ENCODE data around the gene EEF1A2.

Gene EEF1A2

DNA sequence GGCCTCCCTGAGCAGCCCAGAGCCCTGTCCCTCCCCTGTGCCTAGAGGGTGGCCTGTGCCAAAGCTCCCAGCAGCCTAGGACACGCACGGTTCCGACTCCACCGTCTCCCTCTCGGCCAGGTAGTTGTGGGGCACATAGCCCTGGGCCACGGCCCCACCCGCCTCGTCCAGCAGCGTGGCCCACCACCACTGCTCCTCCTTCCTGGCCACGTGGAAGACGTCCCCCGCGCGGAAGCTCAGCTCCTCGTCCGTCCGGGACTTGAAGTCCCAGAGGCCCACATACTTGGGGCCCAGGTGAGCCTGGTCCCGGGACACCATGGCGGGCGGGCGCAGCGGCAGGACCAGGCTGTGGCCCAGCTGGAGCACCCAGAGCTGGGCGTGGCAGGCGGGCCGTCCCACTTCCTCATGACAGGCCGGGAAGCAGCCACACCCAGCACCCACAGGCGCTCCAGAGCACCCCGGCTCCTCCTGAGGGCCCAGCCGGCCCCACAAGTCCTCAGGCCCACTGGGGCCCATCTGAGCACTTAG lies 38.2 kb upstream of the EEF1A2 start, which contains the start of gene PTK6:
Gene PTK6 (minus strand): TSS at position 380 of the 528 bp plus-strand sequence. CDS start 62 bp downstream, at position 318.
- DNase-seq (ENCODE audit: low spot score) = no peak

DNA sequence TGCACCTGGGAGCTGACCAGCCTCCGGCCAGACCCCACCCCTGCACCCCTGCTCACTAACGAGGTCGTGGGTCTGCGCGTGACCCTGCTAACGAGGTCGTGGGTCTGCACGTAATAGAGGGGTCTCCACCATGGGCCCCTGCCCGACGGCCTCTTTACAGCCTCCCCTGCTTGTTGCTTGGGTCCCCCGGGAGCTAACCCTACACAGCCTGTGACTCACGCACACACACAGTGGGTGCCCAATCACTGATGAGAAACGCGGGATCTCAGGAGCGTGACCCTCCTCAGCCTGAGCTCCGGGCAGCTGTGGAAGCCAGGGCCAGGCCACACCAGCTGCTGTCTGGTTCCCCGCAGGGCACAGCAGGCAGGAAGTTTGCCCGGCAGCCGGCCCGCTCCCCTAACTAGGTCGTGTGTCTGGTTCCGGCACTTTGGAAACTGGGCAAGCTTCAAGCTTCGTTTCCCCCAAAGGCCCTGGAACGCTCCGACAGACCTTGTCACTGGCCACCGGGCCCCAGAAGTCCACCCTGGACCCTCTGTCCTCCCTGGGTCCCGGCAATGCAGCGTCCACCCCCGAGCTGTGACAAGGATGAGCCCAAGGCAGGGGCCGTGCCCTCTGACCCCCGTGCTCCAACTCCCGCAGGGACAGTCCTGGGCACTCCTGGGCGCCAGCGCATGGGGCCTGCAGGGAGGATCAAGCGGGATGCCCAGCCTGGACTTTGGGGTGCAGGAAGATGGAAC lies 37.5 kb upstream of the EEF1A2 start:
- no peak for DNase-seq (ENCODE audit: low spot score)

- no peak for DNase-seq (ENCODE audit: low spot score)
Measured at GRCh38 chr20:63534831-63535651, 36.2 kb upstream of the EEF1A2 start.

DNA sequence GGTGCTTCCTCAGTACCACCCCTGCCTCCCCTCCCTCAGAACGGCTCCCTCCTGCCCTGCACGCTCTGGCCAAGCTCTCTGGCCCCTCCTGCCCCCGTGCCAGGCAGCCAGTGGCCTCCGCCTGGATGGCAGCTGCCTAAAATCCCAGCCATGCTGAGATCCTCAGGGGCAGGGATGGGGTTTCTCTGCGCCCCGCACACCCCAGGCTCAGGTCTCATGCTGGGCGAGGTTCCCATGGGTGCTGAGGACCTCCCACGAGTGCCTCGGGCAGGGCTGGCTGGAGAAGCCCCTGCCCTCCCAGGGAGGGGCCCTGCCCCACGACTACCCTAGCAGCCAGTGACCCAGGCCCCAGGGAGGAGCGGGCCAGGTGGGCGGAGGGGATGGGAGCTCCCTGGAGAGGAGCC lies 35.5 kb upstream of the EEF1A2 start:
- DNase-seq (ENCODE audit: low spot score) = no peak

- no peak for DNase-seq (ENCODE audit: low spot score)
Measured at GRCh38 chr20:63533871-63534393, 35.0 kb upstream of the EEF1A2 start.

GRCh38 chr20:63533388-63533787 lies 34.5 kb upstream of the EEF1A2 start:
- no peak for DNase-seq (ENCODE audit: low spot score)

GRCh38 chr20:63532449-63532971 lies 33.6 kb upstream of the EEF1A2 start:
- DNase-seq (ENCODE audit: low spot score) = no peak

- no peak for DNase-seq (ENCODE audit: low spot score)
Measured at GRCh38 chr20:63531686-63532448, 33.0 kb upstream of the EEF1A2 start.

DNA sequence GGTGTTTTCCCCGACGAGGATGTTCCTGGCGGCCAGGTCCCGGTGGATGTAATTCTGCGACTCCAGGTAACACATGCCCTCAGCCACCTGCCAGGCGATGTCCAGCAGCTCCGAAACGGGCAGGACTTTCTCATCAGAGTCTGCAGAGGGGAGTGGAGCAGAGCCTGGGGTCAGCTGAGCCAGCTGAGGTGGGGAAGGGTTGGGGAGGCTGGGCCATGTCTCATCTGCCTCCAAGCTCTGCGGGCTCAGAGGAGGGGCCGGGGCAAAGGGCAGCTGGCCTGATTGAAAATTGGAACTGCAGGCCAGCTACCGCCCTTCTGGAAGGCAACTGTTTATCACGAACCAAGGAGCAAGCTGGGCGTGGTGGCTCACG lies 31.9 kb upstream of the EEF1A2 start:
- DNase-seq (ENCODE audit: low spot score) = no peak

DNA sequence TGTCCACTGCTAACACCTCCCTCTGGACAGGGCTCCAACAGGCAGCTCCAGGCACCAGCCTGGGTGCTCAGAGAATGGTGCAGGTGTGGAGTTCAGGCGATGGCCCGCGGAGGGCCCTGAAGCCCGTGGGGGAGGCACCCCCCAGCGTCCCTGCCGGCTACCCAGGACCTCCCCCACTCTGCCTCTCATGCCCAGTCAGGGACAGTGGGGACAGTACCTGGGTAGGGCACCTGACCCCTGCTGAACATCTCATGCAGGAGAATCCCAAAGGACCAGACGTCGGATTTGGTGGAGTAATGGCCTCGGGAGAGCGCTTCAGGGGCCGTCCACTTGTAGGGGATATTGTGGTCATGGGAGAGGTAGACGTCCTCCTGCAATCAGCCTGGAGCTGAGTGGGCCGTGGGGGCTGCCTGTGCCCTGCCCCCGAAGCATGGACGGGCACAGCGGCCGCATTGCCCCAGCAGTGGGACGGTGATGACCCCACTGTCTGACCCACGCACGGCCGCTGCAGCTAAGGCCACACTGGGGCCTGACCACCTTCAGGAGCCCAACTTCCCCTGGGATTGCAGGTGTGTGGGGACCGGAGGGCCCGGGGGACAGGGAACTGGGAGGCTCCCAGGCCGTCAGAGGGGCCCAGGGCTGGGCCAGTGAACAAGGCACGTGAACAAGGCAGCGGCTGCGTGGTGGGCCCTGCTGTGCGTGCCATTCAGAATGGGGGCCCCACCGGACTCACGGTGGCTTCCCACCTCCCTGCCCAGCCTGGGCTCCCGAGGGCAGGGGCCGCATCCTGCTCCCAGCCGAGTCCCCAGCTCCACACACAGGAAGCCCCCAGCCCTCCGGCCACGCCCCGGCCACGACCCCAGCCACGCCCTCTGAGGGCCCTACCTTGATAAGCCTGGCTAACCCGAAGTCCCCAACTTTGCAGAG lies 31.2 kb upstream of the EEF1A2 start:
- DNase-seq (ENCODE audit: low spot score) = no peak

GRCh38 chr20:63529180-63529860 lies 30.4 kb upstream of the EEF1A2 start:
- no peak for DNase-seq (ENCODE audit: low spot score)

GRCh38 chr20:63527184-63527583 lies 28.3 kb upstream of the EEF1A2 start:
- no peak for DNase-seq (ENCODE audit: low spot score)

GRCh38 chr20:63525971-63526370 lies 27.1 kb upstream of the EEF1A2 start:
- no peak for DNase-seq (ENCODE audit: low spot score)

DNA sequence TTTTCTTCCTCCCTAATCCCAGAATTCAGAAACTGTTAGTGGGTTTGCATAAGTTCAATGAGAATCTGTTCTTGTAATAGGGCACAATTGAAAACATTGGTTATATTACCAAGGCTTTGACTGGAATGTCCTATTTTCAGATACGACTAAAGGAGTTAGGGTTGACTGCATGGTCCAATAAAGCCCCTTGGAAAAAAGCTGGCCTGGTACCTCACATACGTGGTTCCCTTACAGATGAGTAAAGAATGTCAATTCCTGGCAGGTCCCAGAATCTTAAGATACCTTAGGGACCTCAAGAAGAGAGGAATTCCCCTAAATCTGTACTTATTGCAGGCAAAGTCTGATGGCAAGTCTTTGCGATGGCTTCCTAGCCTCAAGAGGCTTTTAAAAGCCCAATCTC lies 26.3 kb upstream of the EEF1A2 start:
- DNase-seq (ENCODE audit: low spot score) = no peak

DNA sequence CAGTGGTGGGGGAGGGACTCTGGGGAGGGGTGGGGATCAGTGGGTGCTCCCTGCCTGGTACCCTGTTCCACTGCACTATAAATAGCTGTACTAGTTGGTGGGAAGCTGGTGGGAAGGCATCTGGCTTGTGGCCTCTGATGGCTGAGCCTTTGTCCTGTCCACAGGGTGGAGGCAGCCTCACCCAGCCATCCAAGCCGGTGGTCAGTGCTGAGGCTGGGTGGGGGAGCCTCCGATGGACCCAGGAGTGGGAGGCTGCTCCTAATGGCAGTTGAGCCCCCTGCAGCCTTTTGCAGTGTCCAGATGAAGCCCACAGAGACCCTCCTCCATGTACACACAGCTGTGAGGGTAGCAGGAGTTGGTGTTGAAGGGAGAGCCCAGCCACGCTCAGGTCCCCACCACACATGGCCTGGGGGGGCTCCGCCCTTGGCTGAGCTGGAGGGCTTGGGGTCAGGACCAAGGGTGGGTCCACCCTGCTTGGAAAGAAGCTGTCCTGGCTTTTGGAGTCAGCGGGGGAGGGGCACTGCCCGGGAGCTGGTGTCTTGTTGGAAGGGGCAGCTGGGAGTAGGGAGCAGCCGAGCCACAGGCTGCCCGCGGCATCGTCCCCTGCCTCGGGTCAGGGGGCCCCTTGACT lies 24.2 kb upstream of the EEF1A2 start:
- no peak for DNase-seq (ENCODE audit: low spot score)

DNA sequence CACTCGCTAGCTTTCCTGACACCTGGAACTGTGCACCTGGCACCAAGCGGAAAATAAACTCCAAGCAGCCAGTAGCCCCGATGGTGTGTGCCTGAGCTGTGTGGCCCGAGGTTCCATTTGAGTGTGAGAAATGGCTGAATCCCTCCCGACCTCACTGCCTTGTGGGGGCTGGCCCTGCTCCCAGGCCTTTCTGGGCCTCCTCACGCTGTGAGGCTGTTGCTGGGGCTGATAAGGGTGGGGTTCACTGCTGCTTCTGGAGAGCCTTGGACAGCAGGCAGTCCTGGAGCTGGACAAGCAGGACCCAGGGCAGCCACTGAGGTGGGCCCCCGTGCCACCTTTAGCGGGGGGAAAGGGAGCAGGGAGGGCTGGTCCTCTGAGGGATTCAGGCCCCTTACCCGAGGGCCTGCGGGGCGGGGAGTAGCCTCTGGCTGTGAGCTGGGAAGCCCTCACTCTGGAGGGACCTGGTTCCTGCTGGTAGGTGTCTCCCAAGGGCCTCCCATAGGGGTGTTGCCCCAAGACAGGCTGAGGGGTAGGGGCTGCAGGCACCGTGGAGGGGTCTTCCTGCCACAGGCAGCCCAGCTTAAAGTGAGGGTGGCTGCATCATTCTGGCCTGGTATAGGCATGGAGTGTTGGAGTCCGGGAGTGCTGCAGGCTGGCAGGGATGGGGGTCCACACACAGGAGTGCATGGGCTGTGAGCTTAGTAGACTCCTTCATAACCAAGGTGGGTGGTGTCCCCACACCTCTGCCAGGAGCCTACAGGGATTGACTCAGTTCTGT lies 23.4 kb upstream of the EEF1A2 start:
- DNase-seq (ENCODE audit: low spot score) = no peak

DNA sequence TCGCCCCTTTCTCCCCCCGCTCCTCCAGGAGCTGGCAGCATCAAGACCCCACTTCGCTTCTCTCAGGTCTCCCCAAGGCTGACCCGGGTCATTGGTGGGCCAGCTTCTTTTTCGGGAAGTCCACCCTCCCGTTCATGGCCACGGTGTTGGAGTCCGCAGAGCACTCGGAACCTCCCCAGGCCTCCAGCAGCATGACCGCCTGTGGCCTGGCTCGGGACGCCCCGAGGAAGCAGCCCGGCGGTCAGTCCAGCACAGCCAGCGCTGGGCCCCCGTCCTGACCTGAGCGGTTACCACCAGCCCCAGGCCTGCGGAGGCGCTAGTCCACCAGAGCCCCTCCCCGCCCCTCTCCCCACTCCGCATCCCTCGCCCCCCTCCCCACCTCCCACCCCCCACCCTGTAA lies 22.7 kb upstream of the EEF1A2 start:
- no peak for DNase-seq (ENCODE audit: low spot score)

- DNase-seq (ENCODE audit: low spot score) = peak; percentile 65
Measured at GRCh38 chr20:63520934-63521601, 22.2 kb upstream of the EEF1A2 start.

All from CD4-positive, alpha-beta T cell treated with Interleukin-15 for 4 hours (primary cell).